ENCODE measurements around the gene BPIFB6.

DNA sequence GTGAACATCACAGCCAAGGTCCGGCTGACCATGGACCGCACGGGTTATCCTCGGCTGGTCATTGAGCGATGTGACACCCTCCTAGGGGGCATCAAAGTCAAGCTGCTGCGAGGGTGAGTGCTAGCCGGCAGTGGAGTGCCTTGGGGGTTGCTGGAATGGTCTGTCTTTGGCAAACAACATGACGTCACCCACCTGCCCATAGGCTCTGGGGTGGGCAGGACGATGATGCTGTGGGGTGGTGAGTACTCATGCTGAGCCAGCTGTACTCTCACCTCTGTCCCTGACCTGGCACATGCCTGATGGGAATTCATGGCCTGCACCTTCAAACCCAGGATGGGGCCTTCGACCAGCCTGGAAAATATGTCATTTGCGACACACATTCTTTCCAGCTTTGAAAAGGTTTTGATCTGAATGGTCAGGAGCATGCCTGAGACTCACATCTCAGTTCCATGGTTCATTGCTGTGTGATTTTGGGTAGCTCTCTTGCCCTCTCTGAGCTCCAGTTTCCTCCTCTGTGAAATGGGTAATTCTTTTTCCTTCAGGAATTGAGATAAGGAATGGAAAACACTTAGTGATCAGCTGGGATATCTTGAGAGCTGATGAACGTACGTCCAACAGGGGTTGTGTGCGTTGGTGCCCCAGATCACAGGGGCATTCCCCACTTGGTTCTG lies 54.7 kb downstream of the BPIFB6 start:
- TF ChIP-seq POLR2A (IDR thresholded peaks at IDR 0.05) = no peak
- TF ChIP-seq, protein P1, sequence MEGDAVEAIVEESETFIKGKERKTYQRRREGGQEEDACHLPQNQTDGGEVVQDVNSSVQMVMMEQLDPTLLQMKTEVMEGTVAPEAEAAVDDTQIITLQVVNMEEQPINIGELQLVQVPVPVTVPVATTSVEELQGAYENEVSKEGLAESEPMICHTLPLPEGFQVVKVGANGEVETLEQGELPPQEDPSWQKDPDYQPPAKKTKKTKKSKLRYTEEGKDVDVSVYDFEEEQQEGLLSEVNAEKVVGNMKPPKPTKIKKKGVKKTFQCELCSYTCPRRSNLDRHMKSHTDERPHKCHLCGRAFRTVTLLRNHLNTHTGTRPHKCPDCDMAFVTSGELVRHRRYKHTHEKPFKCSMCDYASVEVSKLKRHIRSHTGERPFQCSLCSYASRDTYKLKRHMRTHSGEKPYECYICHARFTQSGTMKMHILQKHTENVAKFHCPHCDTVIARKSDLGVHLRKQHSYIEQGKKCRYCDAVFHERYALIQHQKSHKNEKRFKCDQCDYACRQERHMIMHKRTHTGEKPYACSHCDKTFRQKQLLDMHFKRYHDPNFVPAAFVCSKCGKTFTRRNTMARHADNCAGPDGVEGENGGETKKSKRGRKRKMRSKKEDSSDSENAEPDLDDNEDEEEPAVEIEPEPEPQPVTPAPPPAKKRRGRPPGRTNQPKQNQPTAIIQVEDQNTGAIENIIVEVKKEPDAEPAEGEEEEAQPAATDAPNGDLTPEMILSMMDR (IDR thresholded peaks at IDR 0.05) = no peak

All from esophagus squamous epithelium (tissue), 4 donors.